WERI-Rb-1 (cell line): ENCODE measurements around the gene NRP2.

Source experiments
- DNase-seq: peaks from one replicate; pipeline ENCODE4 v3.0.0-alpha.2; 2020
- H3K27ac ChIP-seq: fragments of 250-450 bp; sonication (Bioruptor Pico); 2 replicates; pipeline ENCODE4 v1.5.1; 2020; ENCODE audit warnings: mild to moderate bottlenecking, moderate library complexity
- H3K27me3 ChIP-seq: fragments of 250-450 bp; sonication (Bioruptor Pico); 2 replicates; pipeline ENCODE4 v1.5.1; 2021; ENCODE audit warnings: mild to moderate bottlenecking, low read depth, moderate library complexity; ENCODE audit not compliant: insufficient read depth, severe bottlenecking
- H3K36me3 ChIP-seq: fragments of 250-450 bp; sonication (Bioruptor Pico); 2 replicates; pipeline ENCODE4 v1.5.1; 2020; ENCODE audit warnings: mild to moderate bottlenecking, moderate library complexity
- H3K4me3 ChIP-seq: 2 replicates; pipeline ENCODE4 v1.5.1; 2011; ENCODE audit warnings: low read depth, mild to moderate bottlenecking, control low read depth, low read length
- H3K9me3 ChIP-seq: fragments of 250-450 bp; sonication (Bioruptor Pico); 2 replicates; pipeline ENCODE4 v1.5.1; 2021; ENCODE audit warnings: mild to moderate bottlenecking, moderate library complexity; ENCODE audit not compliant: severe bottlenecking
- CTCF ChIP-seq: IDR thresholded peaks from 2 replicates; pipeline ENCODE4 v1.5.1; 2011; ENCODE audit warnings: low read depth, mild to moderate bottlenecking, control low read depth, inconsistent platforms, low read length

NRP2 gene

GRCh38 chr2:205768341-205768740 lies 86.0 kb downstream of the NRP2 start:
- no peak overlapping the region for H3K4me3 ChIP-seq
- DNase-seq = no peak
- TF ChIP-seq CTCF = no peak
- H3K36me3 ChIP-seq = peaks cover 9% of the 10 kb centered on the region; the same call in 1 of the 2 replicates
- H3K9me3 ChIP-seq = no peaks in the 10 kb centered on the region
- no peaks in the 10 kb centered on the region for H3K27me3 ChIP-seq
- no peak overlapping the region for H3K27ac ChIP-seq

GRCh38 chr2:205768815-205769494 lies 86.7 kb downstream of the NRP2 start:
- H3K36me3 ChIP-seq = peaks cover 9% of the 10 kb centered on the region; the same call in 1 of the 2 replicates
- TF ChIP-seq CTCF = no peak
- no peak for DNase-seq
- H3K27ac ChIP-seq = no peak overlapping the region
- H3K4me3 ChIP-seq = no peak overlapping the region
- H3K9me3 ChIP-seq = no peaks in the 10 kb centered on the region
- H3K27me3 ChIP-seq = no peaks in the 10 kb centered on the region

- H3K9me3 ChIP-seq = no peaks in the 10 kb centered on the region
- no peak for DNase-seq
- H3K27ac ChIP-seq = no peak overlapping the region
- no peak for TF ChIP-seq CTCF
- H3K4me3 ChIP-seq = no peak overlapping the region
- peaks cover 9% of the 10 kb centered on the region; the same call in 1 of the 2 replicates for H3K36me3 ChIP-seq
- no peaks in the 10 kb centered on the region for H3K27me3 ChIP-seq
Observed at GRCh38 chr2:205769495-205769850, 87.2 kb downstream of the NRP2 start.

GRCh38 chr2:205769879-205770278 lies 87.6 kb downstream of the NRP2 start:
- TF ChIP-seq CTCF = no peak
- Histone ChIP-seq H3K9me3 (no peaks in the 10 kb centered on the region), H3K27me3 (no peaks in the 10 kb centered on the region), H3K36me3 (peaks cover 9% of the 10 kb centered on the region; the same call in 1 of the 2 replicates), H3K4me3 (no peak overlapping the region), H3K27ac (no peak overlapping the region)
- no peak for DNase-seq

GRCh38 chr2:205770577-205770976 lies 88.3 kb downstream of the NRP2 start:
- DNase-seq = no peak
- Histone ChIP-seq H3K27me3 (no peaks in the 10 kb centered on the region), H3K4me3 (no peak overlapping the region), H3K9me3 (no peaks in the 10 kb centered on the region), H3K27ac (no peak overlapping the region), H3K36me3 (peaks cover 9% of the 10 kb centered on the region; the same call in 1 of the 2 replicates)
- TF ChIP-seq CTCF = no peak

GRCh38 chr2:205771031-205771430 lies 88.7 kb downstream of the NRP2 start:
- peaks cover 6% of the 10 kb centered on the region; the same call in 1 of the 2 replicates for H3K36me3 ChIP-seq
- no peak for TF ChIP-seq CTCF
- H3K27ac ChIP-seq = no peak overlapping the region
- no peak for DNase-seq
- H3K4me3 ChIP-seq = no peak overlapping the region
- no peaks in the 10 kb centered on the region for H3K9me3 ChIP-seq
- no peaks in the 10 kb centered on the region for H3K27me3 ChIP-seq
